ENCODE results near the gene CD33. TPM values are rescaled to one million over a fixed set of nuclear protein-coding genes. Genes with fewer than 3 reads are reported as not detected.
"Not testable (repeated sequence)": the region's sequence is repeated elsewhere in the genome, so short reads cannot be mapped to it uniquely, and the experiment has no call there.

CD33 gene
- total RNA-seq (ENCODE audit: unreplicated experiment): not detected
- long read RNA-seq: 0 reads

- H3K27ac Mint-ChIP-seq (ENCODE audit: unreplicated experiment); H3K9me3 Mint-ChIP-seq (ENCODE audit: unreplicated experiment); H3K36me3 Mint-ChIP-seq (ENCODE audit: unreplicated experiment); H3K4me1 Mint-ChIP-seq (ENCODE audit: low read depth, unreplicated experiment); H3K4me3 Mint-ChIP-seq (ENCODE audit: unreplicated experiment); DNase-seq; H3K27me3 Mint-ChIP-seq (ENCODE audit: unreplicated experiment): not testable (repeated sequence)
These were observed at the start of gene CD33 for GRCh38 chr19:51224898-51225393. Gene CD33, plus strand, starts transcription at chr19:51225080. Its CDS starts 39 bp downstream, at chr19:51225119.

- DNase-seq: no peak
- Mint-ChIP-seq H3K9me3 (ENCODE audit: unreplicated experiment) (peaks cover 2% of the 10 kb centered on the region), H3K27me3 (ENCODE audit: unreplicated experiment) (peaks cover 3% of the 10 kb centered on the region), H3K4me1 (ENCODE audit: low read depth, unreplicated experiment) (no peaks in the 10 kb centered on the region), H3K4me3 (ENCODE audit: unreplicated experiment) (no peak overlapping the region), H3K36me3 (ENCODE audit: unreplicated experiment) (no peaks in the 10 kb centered on the region), H3K27ac (ENCODE audit: unreplicated experiment) (no peak overlapping the region)
- no peak for TF ChIP-seq CTCF (IDR thresholded peaks at IDR 0.05; ENCODE audit: partially characterized antibody, unreplicated experiment)
These were observed 45.6 kb upstream of the CD33 start for GRCh38 chr19:51179256-51179655.

GRCh38 chr19:51181377-51181912 lies 43.4 kb upstream of the CD33 start:
- H3K27ac Mint-ChIP-seq (ENCODE audit: unreplicated experiment): no peak overlapping the region
- H3K4me3 Mint-ChIP-seq (ENCODE audit: unreplicated experiment): no peak overlapping the region
- DNase-seq: no peak
- H3K27me3 Mint-ChIP-seq (ENCODE audit: unreplicated experiment): peaks cover 7% of the 10 kb centered on the region
- H3K9me3 Mint-ChIP-seq (ENCODE audit: unreplicated experiment): peaks cover 5% of the 10 kb centered on the region
- H3K4me1 Mint-ChIP-seq (ENCODE audit: low read depth, unreplicated experiment): no peaks in the 10 kb centered on the region
- no peaks in the 10 kb centered on the region for H3K36me3 Mint-ChIP-seq (ENCODE audit: unreplicated experiment)
- no peak for TF ChIP-seq CTCF (IDR thresholded peaks at IDR 0.05; ENCODE audit: partially characterized antibody, unreplicated experiment)

- H3K9me3 Mint-ChIP-seq (ENCODE audit: unreplicated experiment): peaks cover 5% of the 10 kb centered on the region
- no peak overlapping the region for H3K4me3 Mint-ChIP-seq (ENCODE audit: unreplicated experiment)
- no peak overlapping the region for H3K27ac Mint-ChIP-seq (ENCODE audit: unreplicated experiment)
- TF ChIP-seq CTCF (IDR thresholded peaks at IDR 0.05; ENCODE audit: partially characterized antibody, unreplicated experiment): no peak
- no peak for DNase-seq
- H3K27me3 Mint-ChIP-seq (ENCODE audit: unreplicated experiment): peaks cover 7% of the 10 kb centered on the region
- H3K4me1 Mint-ChIP-seq (ENCODE audit: low read depth, unreplicated experiment): no peaks in the 10 kb centered on the region
- no peaks in the 10 kb centered on the region for H3K36me3 Mint-ChIP-seq (ENCODE audit: unreplicated experiment)
These were observed 42.9 kb upstream of the CD33 start for GRCh38 chr19:51181913-51182419.

GRCh38 chr19:51183629-51184028 lies 41.3 kb upstream of the CD33 start:
- no peak for DNase-seq
- H3K4me1 Mint-ChIP-seq (ENCODE audit: low read depth, unreplicated experiment): no peaks in the 10 kb centered on the region
- no peak overlapping the region for H3K27ac Mint-ChIP-seq (ENCODE audit: unreplicated experiment)
- H3K4me3 Mint-ChIP-seq (ENCODE audit: unreplicated experiment): peak overlapping the region; percentile 3
- peaks cover 6% of the 10 kb centered on the region for H3K9me3 Mint-ChIP-seq (ENCODE audit: unreplicated experiment)
- no peak for TF ChIP-seq CTCF (IDR thresholded peaks at IDR 0.05; ENCODE audit: partially characterized antibody, unreplicated experiment)
- no peaks in the 10 kb centered on the region for H3K36me3 Mint-ChIP-seq (ENCODE audit: unreplicated experiment)
- H3K27me3 Mint-ChIP-seq (ENCODE audit: unreplicated experiment): peaks cover 7% of the 10 kb centered on the region

All from glutamatergic neuron (in vitro differentiated cells).